Left lobe of liver (tissue), 2 donors: ENCODE measurements around the gene NLGN1. TPM values are rescaled to one million over a fixed set of nuclear protein-coding genes. Genes with fewer than 3 reads are reported as not detected.
"Not testable (repeated sequence)": the region's sequence is repeated elsewhere in the genome, so short reads cannot be mapped to it uniquely, and the experiment has no call there.

Source experiments
- ATAC-seq: fragments of 200-7000 bp; cut with Tn5 transposase; one replicate; pipeline ENCODE4 v1.9.1; 2020; ENCODE audit warnings: mild to moderate bottlenecking, moderate library complexity
- DNase-seq: peaks from one replicate; pipeline ENCODE4 v3.0.0-alpha.2; 2020; ENCODE audit warnings: low spot score
- total RNA-seq: library from RNA; stranded (reverse); gene quantifications from one replicate; pipeline ENCODE4 v1.2.1, GENCODE V29; 2021
- donor health status: DM: no; HTN: no; CAD: no; lungs with moderate emphysema.
- donor health status: DM: no; HTN: yes; CAD: no.

NLGN1 gene
- total RNA-seq, 1 donor from 2014 or later: not detected

- DNase-seq (no peak), ATAC-seq (no peak)
Observed at GRCh38 chr3:174199696-174200095, 802.2 kb downstream of the NLGN1 start.

DNA sequence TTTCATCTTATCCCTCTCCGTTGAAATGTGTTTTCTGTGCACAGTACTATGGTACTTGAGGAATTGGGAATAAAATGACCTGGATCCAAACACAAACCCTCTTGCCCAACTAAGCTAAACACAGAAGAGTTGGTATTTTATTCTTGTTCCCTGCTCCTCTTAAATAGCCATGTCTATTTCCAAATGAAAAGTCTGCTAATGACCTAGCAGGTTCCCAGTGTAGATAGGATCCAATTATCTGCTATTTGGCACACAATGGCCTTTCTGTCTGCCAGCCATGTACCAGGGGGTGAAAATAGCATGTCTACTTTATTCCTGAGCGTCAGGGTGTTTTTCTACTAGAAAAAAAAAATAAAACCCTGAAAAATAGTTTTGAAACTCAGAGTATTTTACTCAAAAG is 804.6 kb downstream of the NLGN1 start:
- ATAC-seq (no peak), DNase-seq (no peak)

- no peak for ATAC-seq
- DNase-seq: no peak
Observed at GRCh38 chr3:174202561-174202960, 805.0 kb downstream of the NLGN1 start.

GRCh38 chr3:174204765-174205164 is 807.2 kb downstream of the NLGN1 start:
- ATAC-seq: no peak

GRCh38 chr3:174206607-174207192 is 809.2 kb downstream of the NLGN1 start:
- DNase-seq (no peak), ATAC-seq (no peak)

More at GRCh38 chr3:174204765-174205164, 807.2 kb downstream of the NLGN1 start:
- DNase-seq: no peak

DNA sequence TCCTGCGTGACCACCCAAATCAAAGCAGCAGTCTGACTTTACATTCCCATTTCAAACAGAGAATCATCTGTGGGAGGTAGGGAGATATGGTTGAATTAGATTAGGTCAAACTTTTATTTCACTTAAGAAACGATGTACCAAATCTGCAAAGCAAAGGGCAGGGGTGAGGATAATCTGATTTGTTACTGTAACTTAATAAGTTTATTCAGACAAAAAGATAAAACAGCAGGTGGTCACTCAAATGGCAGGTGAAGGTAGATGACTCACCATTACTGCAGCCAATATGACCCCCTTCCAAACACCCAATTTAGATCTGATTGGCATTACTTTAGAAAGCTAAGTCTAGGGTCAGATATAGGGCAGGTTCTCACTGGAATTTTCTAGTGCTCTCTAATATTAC is 810.6 kb downstream of the NLGN1 start:
- DNase-seq (no peak), ATAC-seq (no peak)

DNA sequence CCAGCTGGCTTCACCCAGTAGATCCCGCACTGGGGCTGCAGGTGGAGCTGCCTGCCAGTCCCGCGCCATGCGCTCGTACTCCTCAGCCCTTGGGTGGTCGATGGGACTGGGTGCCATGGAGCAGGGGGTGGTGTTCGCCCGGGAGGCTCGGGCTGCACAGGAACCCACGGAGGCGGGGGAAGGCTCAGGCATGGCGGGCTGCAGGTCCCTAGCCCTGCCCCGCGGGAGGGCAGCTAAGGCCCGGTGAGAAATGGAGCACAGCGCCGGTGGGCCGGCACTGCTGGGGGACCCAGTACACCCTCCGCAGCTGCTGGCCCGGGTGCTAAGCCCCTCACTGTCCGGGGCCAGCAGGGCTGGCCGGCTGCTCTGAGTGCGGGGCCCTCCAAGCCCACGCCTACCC is 814.4 kb downstream of the NLGN1 start:
- not testable (repeated sequence) for DNase-seq, ATAC-seq

GRCh38 chr3:174215456-174215855 is 817.9 kb downstream of the NLGN1 start:
- no peak for ATAC-seq
- no peak for DNase-seq

DNA sequence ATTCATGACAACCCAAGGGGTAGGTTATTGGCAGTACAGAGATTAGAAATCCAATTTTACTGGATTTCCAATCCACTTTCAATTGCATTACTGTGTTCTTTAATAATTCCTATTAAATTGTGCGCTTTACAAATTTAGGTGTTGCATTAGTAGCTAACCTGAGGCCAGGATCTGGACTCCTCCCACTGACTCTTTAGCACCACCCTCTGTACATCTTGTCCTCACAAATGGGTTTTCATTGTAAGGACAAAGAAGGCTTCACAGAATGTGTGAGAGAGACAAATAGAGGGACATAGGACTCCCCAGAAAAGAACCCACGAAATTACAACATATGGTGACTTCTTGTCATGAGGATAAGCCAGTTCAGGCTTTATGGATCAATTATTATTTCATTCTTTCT is 818.5 kb downstream of the NLGN1 start:
- no peak for DNase-seq
- no peak for ATAC-seq

DNA sequence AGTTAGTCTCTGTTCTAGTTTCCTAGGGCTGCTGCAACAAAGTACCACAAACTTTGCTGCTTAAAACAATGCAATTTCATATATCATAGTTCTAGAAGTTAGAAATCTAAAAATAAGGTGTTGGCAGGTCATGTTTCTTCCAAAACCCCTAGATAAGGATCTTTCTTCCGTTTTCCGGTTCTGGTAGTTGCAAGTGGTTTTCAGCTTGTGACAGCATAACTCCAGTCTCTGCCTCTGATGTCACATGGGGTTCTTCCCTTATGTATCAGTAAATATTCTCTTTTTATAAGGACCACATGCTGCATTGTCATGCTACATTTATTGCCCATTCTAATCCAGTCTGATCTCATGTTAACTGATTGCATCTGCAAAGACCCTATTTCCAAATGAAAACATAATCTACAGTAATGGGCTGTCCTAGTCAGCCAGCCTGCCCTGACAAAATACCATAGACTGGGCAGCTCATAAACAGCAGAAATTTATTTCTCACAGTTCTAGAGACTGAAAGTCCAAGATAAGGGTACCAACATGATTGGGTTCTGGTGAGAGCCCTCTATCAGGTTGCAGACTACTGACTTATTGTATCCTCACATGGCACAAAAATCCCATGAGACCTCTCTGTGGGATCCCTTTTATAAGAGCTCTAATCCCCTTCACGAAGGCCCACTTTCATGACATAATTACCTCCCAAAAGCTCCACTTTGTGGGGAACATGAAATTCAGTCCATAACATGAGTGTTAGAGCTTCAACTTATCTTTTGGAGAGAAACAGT is 819.6 kb downstream of the NLGN1 start:
- no peak for DNase-seq
- ATAC-seq: no peak

GRCh38 chr3:174218016-174218415 is 820.5 kb downstream of the NLGN1 start:
- no peak for DNase-seq
- no peak for ATAC-seq

DNA sequence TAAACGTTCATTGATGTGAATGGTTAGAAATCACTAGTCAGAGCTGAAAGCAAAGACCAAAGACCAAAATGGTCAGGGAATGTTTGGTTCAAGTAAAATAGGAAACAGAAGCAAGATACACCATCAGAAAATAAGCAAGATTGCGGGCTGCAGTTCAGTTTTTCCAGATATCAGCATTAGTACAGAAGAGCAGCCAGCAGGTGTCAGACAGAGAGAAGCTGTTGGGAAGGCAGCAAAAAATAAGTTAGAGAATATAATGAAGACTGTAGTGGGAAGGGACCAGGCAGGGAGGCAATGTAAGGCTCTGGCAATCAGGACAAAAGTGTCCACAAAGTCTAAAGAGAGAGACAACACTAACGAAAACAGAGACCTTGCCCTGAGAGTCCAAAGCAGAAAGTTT is 822.2 kb downstream of the NLGN1 start:
- no peak for DNase-seq
- ATAC-seq: no peak

DNA sequence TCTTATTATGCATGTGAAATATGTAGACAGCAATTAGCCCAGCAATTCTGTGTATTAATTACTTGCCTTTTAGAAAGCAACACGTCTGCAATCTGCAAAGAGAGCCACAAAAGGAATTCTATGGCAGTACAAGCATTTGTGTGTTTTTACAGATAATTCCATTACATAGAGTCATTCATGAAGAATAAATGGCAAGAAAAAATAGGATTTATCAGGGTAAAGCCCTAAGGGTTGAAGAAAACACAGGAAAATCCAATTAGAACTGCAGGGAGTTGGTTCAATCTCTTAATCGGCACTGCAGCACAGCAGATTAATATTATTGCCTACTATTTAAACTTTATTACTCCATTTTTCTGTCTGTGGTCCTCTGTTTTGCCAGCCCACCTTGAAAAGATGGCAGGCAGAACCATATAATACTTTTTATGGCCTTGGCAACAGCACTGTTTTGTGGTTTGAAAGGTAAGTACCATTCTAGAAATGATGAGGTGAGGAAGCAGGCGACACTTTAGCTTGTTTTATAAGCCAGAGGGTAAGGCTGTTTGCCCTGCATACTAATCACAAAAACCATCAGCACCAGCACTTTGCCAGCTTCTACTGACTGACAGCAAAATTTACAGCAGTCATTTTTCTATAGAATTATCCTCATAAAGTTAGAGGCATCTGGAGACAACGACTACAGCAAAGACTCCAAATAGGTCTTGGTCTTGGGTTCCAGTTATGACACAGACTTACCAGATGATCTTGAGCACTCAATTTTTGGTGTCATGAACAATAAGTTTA is 823.4 kb downstream of the NLGN1 start:
- DNase-seq: no peak
- ATAC-seq: no peak

DNA sequence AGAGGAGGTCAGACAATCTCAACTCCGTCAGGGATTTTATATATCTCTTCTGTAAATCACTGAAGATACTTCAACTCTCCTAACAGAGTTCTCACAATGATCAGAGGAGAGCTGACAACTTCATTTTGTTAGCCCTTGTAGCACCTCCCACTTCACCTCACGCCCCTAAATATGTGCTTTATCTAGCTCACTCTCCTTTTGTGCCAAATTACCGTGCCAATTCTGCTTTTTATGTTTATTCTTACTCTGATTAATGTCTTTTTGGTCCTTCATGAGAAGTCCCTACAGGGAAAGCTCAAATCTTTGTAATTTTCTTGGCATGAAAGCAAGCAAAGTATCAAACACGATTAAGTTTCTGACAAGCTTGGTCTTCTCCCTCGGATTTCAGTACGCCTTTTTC is 825.5 kb downstream of the NLGN1 start:
- DNase-seq: no peak
- ATAC-seq: no peak

DNA sequence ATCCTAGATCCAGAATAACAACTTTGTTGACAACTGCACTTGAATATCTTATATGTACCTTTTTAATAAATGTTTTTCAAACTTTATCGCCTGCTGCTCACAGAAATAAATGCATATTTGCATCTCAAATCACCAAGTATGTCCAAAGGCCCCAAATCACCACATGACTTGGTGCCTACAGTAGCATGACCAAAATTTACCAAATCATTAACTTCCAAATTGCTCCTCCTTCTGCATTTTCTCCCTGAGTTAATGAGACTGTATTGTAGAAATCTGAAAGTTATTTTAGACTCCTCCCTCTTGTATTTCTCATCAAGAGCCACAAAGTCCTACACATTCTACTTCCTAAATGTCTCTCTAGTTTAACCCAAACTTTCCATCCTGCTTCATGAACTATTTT is 826.1 kb downstream of the NLGN1 start:
- DNase-seq (no peak), ATAC-seq (no peak)

DNA sequence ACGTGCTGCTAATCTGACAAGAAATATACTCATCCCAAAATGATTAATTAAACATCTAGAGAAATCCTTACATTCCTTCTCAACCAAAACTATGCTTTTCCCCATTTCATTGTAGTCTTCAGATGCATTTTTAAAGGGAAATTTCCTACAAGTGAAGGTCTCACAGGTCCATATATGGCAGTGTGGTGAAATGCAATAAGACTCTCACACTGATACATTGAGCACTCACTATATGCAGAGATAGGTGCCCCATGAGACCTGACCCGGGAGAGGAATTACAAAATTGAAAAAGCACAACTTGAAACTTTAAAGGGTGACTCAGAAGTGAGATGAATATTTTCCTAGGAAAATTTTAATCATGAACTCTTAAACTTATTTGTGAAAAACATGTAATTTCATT is 832.4 kb downstream of the NLGN1 start:
- ATAC-seq: no peak
- DNase-seq: no peak

- ATAC-seq, DNase-seq: not testable (repeated sequence)
Observed at GRCh38 chr3:174232028-174232657, 834.6 kb downstream of the NLGN1 start.

- ATAC-seq (no peak), DNase-seq (no peak)
Observed at GRCh38 chr3:174232658-174233429, 835.3 kb downstream of the NLGN1 start.

- ATAC-seq: no peak
- no peak for DNase-seq
Observed at GRCh38 chr3:174233511-174233910, 836.0 kb downstream of the NLGN1 start.

DNA sequence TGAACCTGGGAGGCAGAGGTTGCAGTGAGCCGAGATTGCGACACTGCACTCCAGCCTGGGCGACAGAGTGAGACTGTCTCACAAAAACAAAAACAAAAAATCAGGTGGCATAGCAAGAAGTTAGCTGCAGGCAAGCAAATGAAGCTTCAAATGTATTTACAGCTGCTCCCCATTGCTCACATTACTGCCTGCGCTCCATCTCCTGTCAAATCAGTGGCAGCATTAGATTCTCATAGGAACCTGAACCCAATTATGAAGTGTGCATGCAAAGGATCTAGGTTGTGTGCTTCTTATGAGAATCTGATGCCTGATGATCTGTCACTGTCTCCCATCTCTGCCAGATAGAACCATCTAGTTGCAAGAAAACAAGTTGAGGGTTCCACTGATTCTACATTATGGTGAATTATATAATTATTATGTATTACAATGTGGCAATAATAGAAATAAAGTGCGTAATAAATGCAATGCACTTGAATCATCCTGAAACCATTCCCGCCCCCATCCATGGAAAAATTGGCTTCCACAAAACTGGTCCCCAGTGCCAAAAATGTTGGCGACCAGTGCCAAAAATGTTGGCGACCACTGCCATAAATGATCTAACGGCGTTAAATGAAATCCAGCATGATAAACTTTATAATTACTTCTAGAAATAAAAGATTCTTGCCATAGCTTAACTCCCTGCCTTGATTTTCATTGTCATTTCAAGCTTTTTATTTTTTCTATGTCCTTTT is 844.9 kb downstream of the NLGN1 start:
- no peak for DNase-seq
- no peak for ATAC-seq
